Measurements from ENCODE around the gene LCN15.
"Not testable (repeated sequence)": the region's sequence is repeated elsewhere in the genome, so short reads cannot be mapped to it uniquely, and the experiment has no call there.

Gene LCN15

GRCh38 chr9:136760834-136761544 lies 3.3 kb downstream of the LCN15 start:
- H2BK12ac ChIP-seq (ENCODE audit: low read length in 2 of 2); H3K14ac ChIP-seq (ENCODE audit: low read length in 2 of 2); H3K27ac ChIP-seq (ENCODE audit: low read length, poor library complexity, severe bottlenecking); H3K4me1 ChIP-seq (ENCODE audit: control insufficient read depth, insufficient read depth, low read depth, low read length); H2BK15ac ChIP-seq (ENCODE audit: low read depth, poor library complexity, severe bottlenecking); H3K23ac ChIP-seq (ENCODE audit: low read length in 2 of 2); H3K79me1 ChIP-seq (replicated peaks; ENCODE audit: low read length, poor library complexity, severe bottlenecking); H4K91ac ChIP-seq (ENCODE audit: low read length); H3K4ac ChIP-seq (ENCODE audit: low read depth in 1 of 2, low read length in 2 of 2); H3K36me3 ChIP-seq (ENCODE audit: control insufficient read depth in 1 of 2, insufficient read depth in 2 of 2, low read depth in 1 of 2, low read length in 2 of 2); H3K18ac ChIP-seq (ENCODE audit: low read depth in 1 of 2, low read length in 2 of 2); H2AK5ac ChIP-seq (ENCODE audit: low read length, severe bottlenecking); H2BK120ac ChIP-seq (ENCODE audit: low read depth, low read length); H2AFZ ChIP-seq (ENCODE audit: low read depth, low read length); H3K4me2 ChIP-seq (ENCODE audit: low read length, poor library complexity, severe bottlenecking); H3K9ac ChIP-seq (ENCODE audit: low read length); H2BK5ac ChIP-seq (ENCODE audit: low read depth, low read length, poor library complexity, severe bottlenecking); H3K4me3 ChIP-seq (ENCODE audit: insufficient read depth in 1 of 2, low read depth in 1 of 2, low read length in 2 of 2); H3K9me3 ChIP-seq (ENCODE audit: control insufficient read depth, low read length): not testable (repeated sequence)
- 57% methylated on average over 22 of the region's 22 CpGs for WGBS
- Histone ChIP-seq H4K8ac (ENCODE audit: low read length) (peak overlapping the region; percentile 78), H3K27me3 (ENCODE audit: control insufficient read depth in 1 of 2, insufficient read depth in 1 of 2, low read length in 2 of 2) (peaks cover 28 to 46% of the 10 kb centered on the region in 2 experiments)
- DNase-seq, result peak; percentile 76

GRCh38 chr9:136760424-136760823 lies 3.9 kb downstream of the LCN15 start:
- Histone ChIP-seq H3K4me3 (ENCODE audit: insufficient read depth in 1 of 2, low read depth in 1 of 2, low read length in 2 of 2) (no peak overlapping the region), H3K18ac (ENCODE audit: low read depth in 1 of 2, low read length in 2 of 2) (no peak overlapping the region), H2AFZ (ENCODE audit: low read depth, low read length) (no peak overlapping the region), H3K4me2 (ENCODE audit: low read length, poor library complexity, severe bottlenecking) (no peak overlapping the region), H3K27ac (ENCODE audit: low read length, poor library complexity, severe bottlenecking) (no peak overlapping the region), H3K36me3 (ENCODE audit: control insufficient read depth in 1 of 2, insufficient read depth in 2 of 2, low read depth in 1 of 2, low read length in 2 of 2) (no peaks in the 10 kb centered on the region), H2AK5ac (ENCODE audit: low read length, severe bottlenecking) (no peak overlapping the region), H3K9ac (ENCODE audit: low read length) (no peak overlapping the region), H3K4me1 (ENCODE audit: control insufficient read depth, insufficient read depth, low read depth, low read length) (peaks cover 7% of the 10 kb centered on the region), H3K9me3 (ENCODE audit: control insufficient read depth, low read length) (peaks cover 10% of the 10 kb centered on the region), H2BK12ac (ENCODE audit: low read length in 2 of 2) (no peak overlapping the region), H4K91ac (ENCODE audit: low read length) (peak overlapping the region; percentile 10), H3K4ac (ENCODE audit: low read depth in 1 of 2, low read length in 2 of 2) (no peak overlapping the region), H2BK120ac (ENCODE audit: low read depth, low read length) (no peak overlapping the region), H3K23ac (ENCODE audit: low read length in 2 of 2) (no peak overlapping the region), H4K8ac (ENCODE audit: low read length) (no peak overlapping the region), H3K27me3 (ENCODE audit: control insufficient read depth in 1 of 2, insufficient read depth in 1 of 2, low read length in 2 of 2) (peaks cover 27 to 45% of the 10 kb centered on the region in 2 experiments), H2BK15ac (ENCODE audit: low read depth, poor library complexity, severe bottlenecking) (peak overlapping the region; percentile 2), H3K79me1 (replicated peaks; ENCODE audit: low read length, poor library complexity, severe bottlenecking) (no peaks in the 10 kb centered on the region), H2BK5ac (ENCODE audit: low read depth, low read length, poor library complexity, severe bottlenecking) (no peak overlapping the region), H3K14ac (ENCODE audit: low read length in 2 of 2) (no peak overlapping the region)
- no peak for DNase-seq
- WGBS, result 86% methylated on average over 25 of the region's 25 CpGs

GRCh38 chr9:136759436-136760325 lies 4.6 kb downstream of the LCN15 start:
- Histone ChIP-seq H3K27ac (ENCODE audit: low read length, poor library complexity, severe bottlenecking) (no peak overlapping the region), H3K36me3 (ENCODE audit: control insufficient read depth in 1 of 2, insufficient read depth in 2 of 2, low read depth in 1 of 2, low read length in 2 of 2) (no peaks in the 10 kb centered on the region), H4K8ac (ENCODE audit: low read length) (no peak overlapping the region), H3K4me2 (ENCODE audit: low read length, poor library complexity, severe bottlenecking) (no peak overlapping the region), H3K4me3 (ENCODE audit: insufficient read depth in 1 of 2, low read depth in 1 of 2, low read length in 2 of 2) (no peak overlapping the region), H2BK120ac (ENCODE audit: low read depth, low read length) (no peak overlapping the region), H3K9ac (ENCODE audit: low read length) (no peak overlapping the region), H2AK5ac (ENCODE audit: low read length, severe bottlenecking) (no peak overlapping the region), H2BK12ac (ENCODE audit: low read length in 2 of 2) (no peak overlapping the region), H3K9me3 (ENCODE audit: control insufficient read depth, low read length) (peaks cover 11% of the 10 kb centered on the region), H2AFZ (ENCODE audit: low read depth, low read length) (no peak overlapping the region), H4K91ac (ENCODE audit: low read length) (no peak overlapping the region), H3K18ac (ENCODE audit: low read depth in 1 of 2, low read length in 2 of 2) (no peak overlapping the region), H3K4ac (ENCODE audit: low read depth in 1 of 2, low read length in 2 of 2) (no peak overlapping the region), H2BK5ac (ENCODE audit: low read depth, low read length, poor library complexity, severe bottlenecking) (no peak overlapping the region), H3K23ac (ENCODE audit: low read length in 2 of 2) (no peak overlapping the region), H3K79me1 (replicated peaks; ENCODE audit: low read length, poor library complexity, severe bottlenecking) (no peaks in the 10 kb centered on the region), H3K14ac (ENCODE audit: low read length in 2 of 2) (no peak overlapping the region), H3K27me3 (ENCODE audit: control insufficient read depth in 1 of 2, insufficient read depth in 1 of 2, low read length in 2 of 2) (peaks cover 20 to 42% of the 10 kb centered on the region in 2 experiments), H3K4me1 (ENCODE audit: control insufficient read depth, insufficient read depth, low read depth, low read length) (peaks cover 7% of the 10 kb centered on the region), H2BK15ac (ENCODE audit: low read depth, poor library complexity, severe bottlenecking) (no peak overlapping the region)
- no peak for DNase-seq
- 89% methylated on average over 24 of the region's 27 CpGs for WGBS

GRCh38 chr9:136759001-136759400 lies 5.3 kb downstream of the LCN15 start:
- Histone ChIP-seq H3K4ac (ENCODE audit: low read depth in 1 of 2, low read length in 2 of 2) (no peak overlapping the region), H4K8ac (ENCODE audit: low read length) (no peak overlapping the region), H3K27ac (ENCODE audit: low read length, poor library complexity, severe bottlenecking) (no peak overlapping the region), H3K4me1 (ENCODE audit: control insufficient read depth, insufficient read depth, low read depth, low read length) (peaks cover 7% of the 10 kb centered on the region), H3K27me3 (ENCODE audit: control insufficient read depth in 1 of 2, insufficient read depth in 1 of 2, low read length in 2 of 2) (peaks cover 14 to 40% of the 10 kb centered on the region in 2 experiments), H2AFZ (ENCODE audit: low read depth, low read length) (no peak overlapping the region), H2BK12ac (ENCODE audit: low read length in 2 of 2) (no peak overlapping the region), H3K18ac (ENCODE audit: low read depth in 1 of 2, low read length in 2 of 2) (no peak overlapping the region), H3K4me3 (ENCODE audit: insufficient read depth in 1 of 2, low read depth in 1 of 2, low read length in 2 of 2) (no peak overlapping the region), H3K9me3 (ENCODE audit: control insufficient read depth, low read length) (peaks cover 11% of the 10 kb centered on the region), H3K36me3 (ENCODE audit: control insufficient read depth in 1 of 2, insufficient read depth in 2 of 2, low read depth in 1 of 2, low read length in 2 of 2) (no peaks in the 10 kb centered on the region), H2BK15ac (ENCODE audit: low read depth, poor library complexity, severe bottlenecking) (no peak overlapping the region), H2AK5ac (ENCODE audit: low read length, severe bottlenecking) (no peak overlapping the region), H2BK120ac (ENCODE audit: low read depth, low read length) (no peak overlapping the region), H3K79me1 (replicated peaks; ENCODE audit: low read length, poor library complexity, severe bottlenecking) (no peaks in the 10 kb centered on the region), H3K14ac (ENCODE audit: low read length in 2 of 2) (no peak overlapping the region), H3K9ac (ENCODE audit: low read length) (no peak overlapping the region), H3K23ac (ENCODE audit: low read length in 2 of 2) (no peak overlapping the region), H4K91ac (ENCODE audit: low read length) (no peak overlapping the region), H3K4me2 (ENCODE audit: low read length, poor library complexity, severe bottlenecking) (no peak overlapping the region), H2BK5ac (ENCODE audit: low read depth, low read length, poor library complexity, severe bottlenecking) (no peak overlapping the region)
- DNase-seq, result no peak
- WGBS, result 75% methylated on average over 9 of the region's 9 CpGs

All from mesenchymal stem cell (in vitro differentiated cells and primary cell).